Pancreas (tissue), 10 donors: ENCODE data around the gene TBC1D5. TPM values are rescaled to one million over a fixed set of nuclear protein-coding genes. Genes with fewer than 3 reads are reported as not detected.

ENCODE experiments used
- ATAC-seq, 4 donors: fragments of 200-7000 bp; cut with Tn5 transposase; one replicate each; pipeline versions ENCODE4 v1.8.0 to v1.9.1; 2020; ENCODE audit warnings: mild to moderate bottlenecking in 4 of 4, moderate library complexity in 4 of 4
- DNase-seq, 6 donors: peaks; one replicate each; pipeline ENCODE4 v3.0.0-alpha.2; 2020
- FAIRE-seq: peaks from 2 replicates; lab custom pipeline; 2012; peaks lifted over from hg19 to GRCh38; lab: Jason Lieb, UNC
- H3K27ac ChIP-seq, 4 donors: fragments of 200-600 bp; sonication (generic); 1 replicate in 3 of 4; 2 replicates in 1 of 4; pipeline versions ENCODE4 v1.5.0 to v1.8.0; 2020
- H3K27me3 ChIP-seq, 4 donors: fragments of 200-600 bp; one replicate each; pipeline ENCODE4 v1.8.0; 2021
- H3K36me3 ChIP-seq, 3 donors: fragments of 200-600 bp; sonication (generic) in 1 of 3; one replicate each; pipeline versions ENCODE4 v1.5.0 to v1.8.0; 2020 to 2021
- H3K4me1 ChIP-seq, 3 donors: fragments of 200-600 bp; one replicate each; pipeline ENCODE4 v1.8.0; 2021
- H3K4me3 ChIP-seq, 4 donors: fragments of 200-600 bp; sonication (generic) in 2 of 4; one replicate each; pipeline versions ENCODE4 v1.5.0 to v1.8.0; 2020 to 2021
- H3K9me3 ChIP-seq, 4 donors: fragments of 200-600 bp; one replicate each; pipeline ENCODE4 v1.8.0; 2021
- WGBS, 2 donors: extraction: QIAGEN DNeasy Blood & Tissue Kit; methylation state at CpG; one replicate each; pipeline ENCODE4 v1.1.7; 2013; 5-methylcytosine and 5-hydroxymethylcytosine counted together
- intact Hi-C, 3 donors: fragments of 100-400 bp; cut with DNase I; formaldehyde crosslinking; loops; one replicate each; pipeline versions ENCODE4 v1.11.1 to v1.14.2; 2022
- polyA plus RNA-seq, 2 donors: library from polyadenylated mRNA; stranded (reverse); fragments of 200-250 nt; gene quantifications; one replicate each; pipeline ENCODE4 v1.2.3, GENCODE V29; 2013
- total RNA-seq, 6 donors: library from RNA; stranded (reverse); fragmentation: NEBNext Ultra II Directional in 4 of 6; extraction: Animal tissue kit (Norgen Biotek cat#: 25700) in 4 of 6; gene quantifications; one replicate each; pipeline versions ENCODE4 v1.2.1 to v1.2.4, GENCODE V29; 2021 to 2023
- TF ChIP-seq, protein P1 (sequence below), 4 donors: fragments of 200-600 bp; sonication (generic) in 3 of 4; IDR thresholded peaks; one replicate each; pipeline versions ENCODE4 v1.5.0 to v1.8.0; 2021; ENCODE audit warnings: antibody characterized with exemption in 4 of 4
- donor health status: healthy with polysubstance abuse.
- donor health status: DM: no; HTN: no; CAD: no; lungs with moderate emphysema.
- donor health status: DM: no; HTN: no; CAD: no.
- donor health status: control.
- donor health status: control.
- donor health status: Bipolar disorder and iron deficiency.
- donor health status: DM: yes; HTN: yes; CAD: no.
- donor health status: DM: no; HTN: no; CAD: no.
- donor health status: DM: no; HTN: no; CAD: no.
- donor health status: DM: yes; HTN: yes; CAD: no.

Gene TBC1D5
- total and polyA plus RNA-seq, 8 donors = 6.5 to 39.2 (median 19.9) TPM

DNA sequence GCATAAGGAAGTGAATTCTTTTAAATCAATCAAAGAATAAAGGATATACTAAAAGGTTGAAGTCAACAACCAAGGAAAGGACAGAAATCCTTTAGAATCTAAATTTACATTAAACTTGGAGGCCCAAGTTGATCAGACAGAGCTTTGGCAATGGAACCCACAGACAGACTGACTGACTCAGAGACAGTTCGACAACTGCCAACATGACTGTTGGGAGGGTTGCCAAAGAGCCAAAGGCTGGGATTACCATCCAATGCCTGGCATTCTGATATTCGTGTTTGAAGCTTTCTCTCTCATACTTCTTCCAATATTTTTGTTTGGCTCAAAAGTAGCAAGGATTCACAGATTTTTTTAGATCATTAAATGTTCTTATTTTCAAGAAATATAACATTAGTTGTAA is 451.5 kb downstream of the TBC1D5 start:
- Histone ChIP-seq H3K27me3 (no peaks in the 10 kb centered on the region), H3K4me1 (peaks cover 0 to 10% (median 0%) of the 10 kb centered on the region in 3 donors), H3K36me3 (no peaks in the 10 kb centered on the region), H3K9me3 (no peaks in the 10 kb centered on the region), H3K27ac (no peak overlapping the region), H3K4me3 (no peak overlapping the region)
- intact Hi-C loops = no loop called here
- ATAC-seq = no peak
- TF ChIP-seq, protein P1, sequence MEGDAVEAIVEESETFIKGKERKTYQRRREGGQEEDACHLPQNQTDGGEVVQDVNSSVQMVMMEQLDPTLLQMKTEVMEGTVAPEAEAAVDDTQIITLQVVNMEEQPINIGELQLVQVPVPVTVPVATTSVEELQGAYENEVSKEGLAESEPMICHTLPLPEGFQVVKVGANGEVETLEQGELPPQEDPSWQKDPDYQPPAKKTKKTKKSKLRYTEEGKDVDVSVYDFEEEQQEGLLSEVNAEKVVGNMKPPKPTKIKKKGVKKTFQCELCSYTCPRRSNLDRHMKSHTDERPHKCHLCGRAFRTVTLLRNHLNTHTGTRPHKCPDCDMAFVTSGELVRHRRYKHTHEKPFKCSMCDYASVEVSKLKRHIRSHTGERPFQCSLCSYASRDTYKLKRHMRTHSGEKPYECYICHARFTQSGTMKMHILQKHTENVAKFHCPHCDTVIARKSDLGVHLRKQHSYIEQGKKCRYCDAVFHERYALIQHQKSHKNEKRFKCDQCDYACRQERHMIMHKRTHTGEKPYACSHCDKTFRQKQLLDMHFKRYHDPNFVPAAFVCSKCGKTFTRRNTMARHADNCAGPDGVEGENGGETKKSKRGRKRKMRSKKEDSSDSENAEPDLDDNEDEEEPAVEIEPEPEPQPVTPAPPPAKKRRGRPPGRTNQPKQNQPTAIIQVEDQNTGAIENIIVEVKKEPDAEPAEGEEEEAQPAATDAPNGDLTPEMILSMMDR (IDR thresholded peaks at IDR 0.05) = no peak
- 75 to 85% methylated on average over 2 of the region's 2 CpGs for WGBS, 2 donors
- FAIRE-seq = no peak
- no peak for DNase-seq

DNA sequence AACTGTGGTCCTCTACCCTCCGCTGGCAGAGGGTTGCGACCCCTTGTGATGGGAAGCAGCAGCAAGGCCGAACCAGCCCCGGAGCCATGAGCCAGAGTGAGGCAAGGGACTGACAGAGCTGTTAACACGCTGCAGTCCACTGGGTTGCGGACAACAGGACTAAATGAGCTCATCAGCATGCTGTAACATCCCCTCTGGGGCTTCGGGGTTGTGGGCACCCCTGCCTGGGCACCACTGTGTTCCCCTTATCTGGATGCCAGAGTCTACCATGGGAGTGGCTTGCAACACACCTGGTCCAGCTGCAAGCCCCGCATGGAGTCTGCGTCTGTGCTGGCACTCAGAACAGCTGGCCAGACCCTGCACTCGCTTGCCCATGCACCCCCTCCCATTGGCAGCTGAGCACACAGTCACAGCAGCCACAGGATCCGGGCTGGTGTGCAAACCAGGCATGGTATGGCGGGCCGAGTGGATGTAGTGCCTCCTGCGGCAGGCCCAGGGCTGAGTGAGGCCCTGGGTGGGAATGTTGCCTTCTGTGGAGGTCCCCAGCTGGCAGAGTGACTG is 453.5 kb downstream of the TBC1D5 start:
- DNase-seq (peak in 1 of 6 donors; percentile 45), ATAC-seq (no peak), FAIRE-seq (no peak)
- WGBS, 2 donors = 97 to 98% methylated on average over 14 of the region's 14 CpGs
- no peaks in the 10 kb centered on the region for H3K9me3 ChIP-seq
- intact Hi-C loops = no loop called here
- H3K4me3 ChIP-seq = no peak overlapping the region
- no peaks in the 10 kb centered on the region for H3K27me3 ChIP-seq
- no peak overlapping the region for H3K27ac ChIP-seq
- H3K4me1 ChIP-seq = peaks cover 0 to 10% (median 0%) of the 10 kb centered on the region in 3 donors
- TF ChIP-seq, protein P1 (IDR thresholded peaks at IDR 0.05) = no peak
- H3K36me3 ChIP-seq = no peaks in the 10 kb centered on the region

DNA sequence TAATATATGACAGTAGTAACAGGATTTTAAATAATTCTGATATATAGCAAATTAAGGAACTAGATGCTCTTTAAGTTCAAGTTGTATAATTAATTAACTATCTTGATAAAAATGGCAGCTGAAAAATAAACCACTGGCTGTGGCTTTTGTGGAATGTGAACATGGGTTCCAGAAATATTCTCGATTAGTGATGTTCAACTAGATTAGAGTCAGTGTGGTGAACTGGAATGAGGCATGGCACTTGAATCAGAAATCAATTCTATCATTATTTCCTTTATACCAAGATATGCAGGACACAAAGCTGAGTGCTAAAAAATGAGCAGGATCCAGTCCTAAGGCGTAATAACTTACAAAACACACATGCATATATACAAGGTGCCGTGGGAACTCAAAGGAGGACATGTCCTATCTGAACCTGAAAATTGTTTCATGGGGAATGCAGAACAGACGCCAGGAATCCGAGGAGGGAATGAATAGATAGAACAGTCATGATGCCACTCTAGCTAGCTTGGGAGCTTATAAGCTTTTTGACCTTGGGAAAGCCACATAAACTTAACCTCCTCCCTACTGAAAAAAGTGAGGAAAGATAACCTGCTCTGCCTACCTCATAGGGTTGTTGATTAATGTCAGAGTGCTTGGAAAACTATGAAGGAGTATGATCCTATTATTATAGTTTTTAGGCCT is 455.3 kb downstream of the TBC1D5 start:
- no peaks in the 10 kb centered on the region for H3K27me3 ChIP-seq
- no peaks in the 10 kb centered on the region for H3K36me3 ChIP-seq
- H3K27ac ChIP-seq = no peak overlapping the region
- TF ChIP-seq, protein P1 (IDR thresholded peaks at IDR 0.05) = no peak
- ATAC-seq (no peak), DNase-seq (no peak), FAIRE-seq (no peak)
- H3K4me1 ChIP-seq = no peaks in the 10 kb centered on the region
- H3K4me3 ChIP-seq = no peak overlapping the region
- no peaks in the 10 kb centered on the region for H3K9me3 ChIP-seq
- intact Hi-C loops = no loop called here
- WGBS, 2 donors = 75 to 81% methylated on average over 5 of the region's 5 CpGs

DNA sequence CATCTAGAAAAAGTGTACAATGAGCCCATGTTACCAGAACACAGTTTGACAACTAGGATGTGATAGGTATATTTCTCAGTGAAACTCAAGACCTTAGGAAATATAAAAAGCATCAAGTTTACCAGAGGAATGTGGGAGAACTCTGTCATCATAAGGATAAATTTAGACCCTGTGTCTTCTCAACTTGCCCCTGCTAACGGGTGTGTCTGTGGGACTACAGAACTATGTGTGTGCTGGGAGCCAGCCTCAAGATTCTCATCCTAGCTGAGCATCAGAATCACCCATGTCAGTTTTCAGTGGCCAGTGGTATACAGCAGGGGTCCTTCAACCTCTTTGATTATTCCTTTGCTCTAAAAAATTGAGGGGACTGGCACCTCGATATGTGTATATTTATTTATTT is 464.4 kb downstream of the TBC1D5 start:
- FAIRE-seq (no peak), DNase-seq (no peak), ATAC-seq (no peak)
- 93 to 100% methylated on average over 2 of the region's 2 CpGs for WGBS, 2 donors
- Histone ChIP-seq H3K27me3 (no peaks in the 10 kb centered on the region), H3K27ac (no peak overlapping the region), H3K9me3 (no peaks in the 10 kb centered on the region), H3K4me3 (no peak overlapping the region), H3K4me1 (no peaks in the 10 kb centered on the region), H3K36me3 (no peaks in the 10 kb centered on the region)
- intact Hi-C loops = no loop called here
- TF ChIP-seq, protein P1 (IDR thresholded peaks at IDR 0.05) = no peak

DNA sequence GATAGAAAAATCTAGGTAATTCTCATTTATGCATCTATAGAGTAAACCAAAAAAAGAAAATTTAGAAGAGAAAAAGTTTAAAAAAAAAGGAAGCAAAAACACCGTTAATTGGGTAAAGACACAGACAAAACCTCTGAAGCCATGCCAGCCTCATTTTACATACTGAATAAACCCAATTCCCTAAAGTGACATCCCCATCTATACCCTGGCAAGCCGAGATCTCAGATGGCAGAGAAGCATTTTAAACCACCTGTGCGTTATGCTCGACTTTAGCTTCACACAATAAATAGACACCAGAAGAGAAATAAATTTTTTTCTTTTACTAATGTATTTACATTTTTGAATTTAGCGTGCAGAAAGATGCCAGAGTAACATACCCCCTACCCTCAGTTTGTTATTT is 475.6 kb downstream of the TBC1D5 start:
- no peaks in the 10 kb centered on the region for H3K36me3 ChIP-seq
- 91 to 97% methylated on average over 5 of the region's 5 CpGs for WGBS, 2 donors
- no peak for DNase-seq
- H3K4me1 ChIP-seq = peaks cover 0 to 8% (median 0%) of the 10 kb centered on the region in 3 donors
- TF ChIP-seq, protein P1 (IDR thresholded peaks at IDR 0.05) = no peak
- ATAC-seq = no peak
- H3K27me3 ChIP-seq = no peaks in the 10 kb centered on the region
- FAIRE-seq = no peak
- intact Hi-C loops = loop anchor here in 1 of 3 donors (10.0 kb wide), 1 partner anchor 148 kb away; no protein-coding TSS in a partner anchor
- no peak overlapping the region for H3K4me3 ChIP-seq
- H3K27ac ChIP-seq = no peak overlapping the region
- H3K9me3 ChIP-seq = no peaks in the 10 kb centered on the region
